Caco-2 (cell line): Measurements from ENCODE around the gene RHOG. TPM values are rescaled to one million over a fixed set of nuclear protein-coding genes. Genes with fewer than 3 reads are reported as not detected.

Experiments used
- BruUV-seq: library from RNA; stranded (reverse); fragments of 400-500 nt; replicated peaks from 2 replicates; lab custom pipeline; 2021; lab: Mats Ljungman, UMichigan
- CTCF ChIA-PET: fragments of 300-600 bp; sonication (Branson Sonifier 250); formaldehyde crosslinking; loops from one replicate; lab custom pipeline; 2022; ENCODE audit warnings: antibody characterized with exemption; lab: Charles Lee
- POLR2A ChIA-PET: fragments of 300-600 bp; sonication (Branson Sonifier 250); formaldehyde crosslinking; loops from one replicate; lab custom pipeline; 2022; ENCODE audit warnings: antibody characterized with exemption; lab: Charles Lee
- DNase-seq, 2 experiments: peaks; one replicate each; pipeline versions ENCODE4 v3.0.0 to v3.0.0-alpha.2; 2020 to 2022
- H3K27me3 ChIP-seq: replicated peaks from 2 replicates; pipeline ENCODE4 v1.6.0; 2011; ENCODE audit warnings: low read length; ENCODE audit not compliant: control insufficient read depth, insufficient read depth
- H3K36me3 ChIP-seq: 2 replicates; pipeline ENCODE4 v1.5.1; 2011; ENCODE audit warnings: low read length; ENCODE audit not compliant: control insufficient read depth, insufficient read depth
- H3K4me1 ChIP-seq: fragments of 250-450 bp; sonication (Bioruptor Pico); 2 replicates; pipeline ENCODE4 v1.5.1; 2020; ENCODE audit warnings: mild to moderate bottlenecking
- H3K4me3 ChIP-seq: 2 replicates; pipeline ENCODE4 v1.5.1; 2011; ENCODE audit warnings: low read depth, mild to moderate bottlenecking, control low read depth, low read length
- H3K9me3 ChIP-seq: fragments of 250-450 bp; sonication (Bioruptor Pico); 2 replicates; pipeline ENCODE4 v1.5.1; 2020; ENCODE audit warnings: mild to moderate bottlenecking, moderate library complexity
- H3K27ac Mint-ChIP-seq: one replicate; pipeline ENCODE4 v1.8.0; 2022; ENCODE audit warnings: mixed read lengths; ENCODE audit not compliant: unreplicated experiment
- H3K27me3 Mint-ChIP-seq: one replicate; pipeline ENCODE4 v1.8.0; 2022; ENCODE audit warnings: mixed read lengths; ENCODE audit not compliant: insufficient read depth, unreplicated experiment
- H3K36me3 Mint-ChIP-seq: one replicate; pipeline ENCODE4 v1.8.0; 2022; ENCODE audit warnings: mild to moderate bottlenecking, mixed read lengths; ENCODE audit not compliant: insufficient read depth, unreplicated experiment
- H3K4me1 Mint-ChIP-seq: one replicate; pipeline ENCODE4 v1.8.0; 2022; ENCODE audit warnings: low read depth, mixed read lengths; ENCODE audit not compliant: unreplicated experiment
- H3K4me3 Mint-ChIP-seq: one replicate; pipeline ENCODE4 v1.8.0; 2022; ENCODE audit warnings: mild to moderate bottlenecking, moderate library complexity, mixed read lengths; ENCODE audit not compliant: unreplicated experiment
- H3K9me3 Mint-ChIP-seq: one replicate; pipeline ENCODE4 v1.8.0; 2022; ENCODE audit warnings: mixed read lengths; ENCODE audit not compliant: unreplicated experiment
- intact Hi-C: fragments of 100-400 bp; cut with micrococcal nuclease; formaldehyde crosslinking; loops from one replicate; pipeline ENCODE4 v1.10.0; 2022; ENCODE audit not compliant: unreplicated experiment
- total RNA-seq: library from RNA; stranded (reverse); gene quantifications from 2 replicates; pipeline ENCODE4 v1.2.3, GENCODE V29; 2022
- TF ChIP-seq, protein P1 (sequence below), 2 experiments: fragments of 200-600 bp in 1 of 2; IDR thresholded peaks; 1 replicate in 1 of 2; 2 replicates in 1 of 2; pipeline versions ENCODE4 v1.5.1 to v1.8.0; 2011 to 2022; ENCODE audit warnings: antibody characterized with exemption in 1 of 2, control low read depth in 1 of 2, inconsistent platforms in 1 of 2, low read depth in 1 of 2, low read length in 1 of 2, mild to moderate bottlenecking in 1 of 2, moderate library complexity in 1 of 2; ENCODE audit not compliant: insufficient read depth in 1 of 2, severe bottlenecking in 1 of 2, unreplicated experiment in 1 of 2

The RHOG gene
- total RNA-seq, 1 experiment from 2014 or later = 36.9 TPM

DNA sequence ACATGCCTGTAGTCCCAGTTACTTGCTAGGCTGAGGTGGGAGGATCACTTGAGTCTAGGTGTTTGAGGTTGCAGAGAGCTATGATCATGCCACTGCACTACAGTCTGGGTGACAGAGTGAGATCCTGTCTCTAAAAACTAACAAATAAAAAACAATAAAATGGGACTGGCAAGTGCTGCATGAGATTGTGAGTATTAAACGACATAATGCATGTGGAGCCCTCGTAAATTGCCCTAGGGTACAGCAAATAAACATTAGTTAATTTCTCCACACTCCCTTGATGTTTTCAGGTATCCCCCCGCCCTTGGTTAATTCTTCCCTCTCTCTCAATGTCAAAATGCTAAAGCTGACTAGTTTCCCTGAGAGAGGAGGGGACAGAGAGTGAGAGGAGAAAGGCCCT lies 4.9 kb upstream of the RHOG start:
- no peak overlapping the region for H3K27ac Mint-ChIP-seq
- no peaks in the 10 kb centered on the region for H3K36me3 ChIP-seq
- no peaks in the 10 kb centered on the region for H3K9me3 Mint-ChIP-seq
- CTCF ChIA-PET = no interaction called here
- BruUV-seq = no TSS peak
- no peaks in the 10 kb centered on the region for H3K27me3 Mint-ChIP-seq
- H3K4me3 Mint-ChIP-seq = no peak overlapping the region
- peaks cover 11% of the 10 kb centered on the region for H3K4me1 Mint-ChIP-seq
- H3K36me3 Mint-ChIP-seq = peaks cover 6% of the 10 kb centered on the region
- H3K4me1 ChIP-seq = no peaks in the 10 kb centered on the region
- H3K9me3 ChIP-seq = no peaks in the 10 kb centered on the region
- POLR2A ChIA-PET = no interaction called here
- TF ChIP-seq, protein P1, sequence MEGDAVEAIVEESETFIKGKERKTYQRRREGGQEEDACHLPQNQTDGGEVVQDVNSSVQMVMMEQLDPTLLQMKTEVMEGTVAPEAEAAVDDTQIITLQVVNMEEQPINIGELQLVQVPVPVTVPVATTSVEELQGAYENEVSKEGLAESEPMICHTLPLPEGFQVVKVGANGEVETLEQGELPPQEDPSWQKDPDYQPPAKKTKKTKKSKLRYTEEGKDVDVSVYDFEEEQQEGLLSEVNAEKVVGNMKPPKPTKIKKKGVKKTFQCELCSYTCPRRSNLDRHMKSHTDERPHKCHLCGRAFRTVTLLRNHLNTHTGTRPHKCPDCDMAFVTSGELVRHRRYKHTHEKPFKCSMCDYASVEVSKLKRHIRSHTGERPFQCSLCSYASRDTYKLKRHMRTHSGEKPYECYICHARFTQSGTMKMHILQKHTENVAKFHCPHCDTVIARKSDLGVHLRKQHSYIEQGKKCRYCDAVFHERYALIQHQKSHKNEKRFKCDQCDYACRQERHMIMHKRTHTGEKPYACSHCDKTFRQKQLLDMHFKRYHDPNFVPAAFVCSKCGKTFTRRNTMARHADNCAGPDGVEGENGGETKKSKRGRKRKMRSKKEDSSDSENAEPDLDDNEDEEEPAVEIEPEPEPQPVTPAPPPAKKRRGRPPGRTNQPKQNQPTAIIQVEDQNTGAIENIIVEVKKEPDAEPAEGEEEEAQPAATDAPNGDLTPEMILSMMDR (IDR thresholded peaks at IDR 0.05; ENCODE audit: insufficient read depth in 1 of 2, low read depth in 1 of 2, low read length in 1 of 2, severe bottlenecking in 1 of 2, unreplicated experiment in 1 of 2) = no peak
- no peak for DNase-seq
- no peak overlapping the region for H3K4me3 ChIP-seq
- intact Hi-C loops = no loop called here
- H3K27me3 ChIP-seq = no peaks in the 10 kb centered on the region

DNA sequence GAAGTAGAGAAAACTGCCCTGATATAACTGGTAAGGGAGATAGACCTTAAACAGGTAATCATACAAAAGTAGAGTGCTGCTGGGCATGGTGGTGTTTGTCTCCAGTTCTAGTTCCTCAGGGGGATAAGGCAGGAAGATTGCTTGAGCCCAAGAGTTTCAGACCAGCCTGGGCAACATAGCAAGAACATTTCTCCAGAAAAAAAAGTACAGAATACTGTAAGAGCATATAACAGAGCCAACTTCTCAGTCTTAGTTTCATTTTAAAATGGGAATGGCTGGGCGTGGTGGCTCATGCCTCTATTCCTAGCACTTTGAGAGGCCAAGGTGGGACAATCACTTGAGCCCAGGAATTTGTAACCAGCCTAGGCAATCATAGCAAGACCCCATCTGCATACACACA lies 4.5 kb upstream of the RHOG start:
- peaks cover 11% of the 10 kb centered on the region for H3K4me1 Mint-ChIP-seq
- no peak for DNase-seq
- no peak overlapping the region for H3K27ac Mint-ChIP-seq
- intact Hi-C loops = no loop called here
- H3K9me3 Mint-ChIP-seq = no peaks in the 10 kb centered on the region
- no TSS peak for BruUV-seq
- Histone ChIP-seq H3K4me3 (no peak overlapping the region), H3K36me3 (no peaks in the 10 kb centered on the region), H3K9me3 (no peaks in the 10 kb centered on the region), H3K4me1 (no peaks in the 10 kb centered on the region), H3K27me3 (no peaks in the 10 kb centered on the region)
- peaks cover 6% of the 10 kb centered on the region for H3K36me3 Mint-ChIP-seq
- CTCF ChIA-PET = no interaction called here
- H3K27me3 Mint-ChIP-seq = no peaks in the 10 kb centered on the region
- POLR2A ChIA-PET = no interaction called here
- H3K4me3 Mint-ChIP-seq = no peak overlapping the region
- TF ChIP-seq, protein P1 (IDR thresholded peaks at IDR 0.05; ENCODE audit: insufficient read depth in 1 of 2, low read depth in 1 of 2, low read length in 1 of 2, severe bottlenecking in 1 of 2, unreplicated experiment in 1 of 2) = no peak

DNA sequence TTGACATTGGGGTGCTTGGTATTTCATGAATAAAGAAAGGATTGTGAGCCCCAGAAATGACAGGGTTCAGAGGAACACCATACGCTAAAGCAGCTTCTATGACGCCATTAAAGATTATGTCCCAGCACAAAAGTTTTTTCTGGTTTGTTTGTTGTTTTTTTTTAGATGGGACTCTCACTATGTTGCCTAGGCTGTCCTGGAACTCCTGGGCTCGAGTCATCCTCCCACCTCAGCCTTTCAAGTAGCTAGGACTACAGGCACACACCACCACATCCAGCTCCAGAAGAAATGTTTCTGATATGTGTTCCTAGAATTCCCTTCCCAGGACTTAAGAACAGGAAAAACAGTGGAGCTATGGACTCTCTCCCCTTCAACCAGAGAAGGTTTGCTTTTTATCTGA lies 2.6 kb upstream of the RHOG start:
- POLR2A ChIA-PET = no interaction called here
- Mint-ChIP-seq H3K27me3 (no peaks in the 10 kb centered on the region), H3K27ac (no peak overlapping the region), H3K4me3 (no peak overlapping the region), H3K4me1 (peaks cover 10% of the 10 kb centered on the region), H3K9me3 (no peaks in the 10 kb centered on the region), H3K36me3 (no peaks in the 10 kb centered on the region)
- Histone ChIP-seq H3K36me3 (no peaks in the 10 kb centered on the region), H3K9me3 (no peaks in the 10 kb centered on the region), H3K4me3 (no peak overlapping the region), H3K27me3 (no peaks in the 10 kb centered on the region), H3K4me1 (peaks cover 9% of the 10 kb centered on the region; the same call in 1 of the 2 replicates)
- BruUV-seq = no TSS peak
- TF ChIP-seq, protein P1 (IDR thresholded peaks at IDR 0.05; ENCODE audit: insufficient read depth in 1 of 2, low read depth in 1 of 2, low read length in 1 of 2, severe bottlenecking in 1 of 2, unreplicated experiment in 1 of 2) = no peak
- DNase-seq = no peak
- CTCF ChIA-PET = no interaction called here
- intact Hi-C loops = no loop called here
